ENCODE results near the gene FURIN. TPM values are rescaled to one million over a fixed set of nuclear protein-coding genes. Genes with fewer than 3 reads are reported as not detected.

The FURIN gene
- total RNA-seq, 1 donor from 2014 or later: 8.3 TPM

- Mint-ChIP-seq H3K27ac (no peak overlapping the region), H3K9me3 (peaks cover 6% of the 10 kb centered on the region), H3K36me3 (no peaks in the 10 kb centered on the region), H3K27me3 (ENCODE audit: insufficient read depth, low read depth) (peaks cover 16% of the 10 kb centered on the region), H3K4me3 (no peak overlapping the region), H3K4me1 (peaks cover 31% of the 10 kb centered on the region)
- H3K27ac ChIP-seq: no peak overlapping the region
- no peaks in the 10 kb centered on the region for H3F3A ChIP-seq (ENCODE audit: low read depth)
- H3K9ac ChIP-seq: no peak overlapping the region
- no peaks in the 10 kb centered on the region for H3K9me3 ChIP-seq (ENCODE audit: low read depth)
- no peak overlapping the region for H3K4me3 ChIP-seq
- no peaks in the 10 kb centered on the region for H3K36me3 ChIP-seq
- no peaks in the 10 kb centered on the region for H3K79me2 ChIP-seq (ENCODE audit: low read depth)
- no peak overlapping the region for H2AFZ ChIP-seq (replicated peaks)
- H3K4me2 ChIP-seq: no peak overlapping the region
- no peaks in the 10 kb centered on the region for H4K20me1 ChIP-seq (ENCODE audit: low read depth)
- no peak for DNase-seq (ENCODE audit: low spot score)
- no peaks in the 10 kb centered on the region for H3K4me1 ChIP-seq
- TF ChIP-seq EZH2phosphoT487 (IDR thresholded peaks at IDR 0.05) (no peak), CTCF (IDR thresholded peaks at IDR 0.05) (no peak)
- no peaks in the 10 kb centered on the region for H3K27me3 ChIP-seq
These were observed 41.4 kb upstream of the FURIN start for GRCh38 chr15:90826886-90827435.

- no peak for DNase-seq (ENCODE audit: low spot score)
- Mint-ChIP-seq H3K36me3 (no peaks in the 10 kb centered on the region), H3K27ac (no peak overlapping the region), H3K4me3 (no peak overlapping the region), H3K4me1 (peaks cover 24% of the 10 kb centered on the region), H3K27me3 (ENCODE audit: insufficient read depth, low read depth) (peaks cover 16% of the 10 kb centered on the region), H3K9me3 (peaks cover 6% of the 10 kb centered on the region)
- H3K4me1 ChIP-seq: no peaks in the 10 kb centered on the region
- no peaks in the 10 kb centered on the region for H4K20me1 ChIP-seq (ENCODE audit: low read depth)
- no peaks in the 10 kb centered on the region for H3K9me3 ChIP-seq (ENCODE audit: low read depth)
- no peaks in the 10 kb centered on the region for H3K27me3 ChIP-seq
- H3K27ac ChIP-seq: no peak overlapping the region
- no peak overlapping the region for H3K9ac ChIP-seq
- H3K4me2 ChIP-seq: no peak overlapping the region
- no peak overlapping the region for H2AFZ ChIP-seq (replicated peaks)
- H3F3A ChIP-seq (ENCODE audit: low read depth): no peaks in the 10 kb centered on the region
- H3K4me3 ChIP-seq: no peak overlapping the region
- TF ChIP-seq EZH2phosphoT487 (IDR thresholded peaks at IDR 0.05) (no peak), EZH2 (IDR thresholded peaks at IDR 0.05) (no peak), CTCF (IDR thresholded peaks at IDR 0.05) (no peak)
- H3K79me2 ChIP-seq (ENCODE audit: low read depth): no peaks in the 10 kb centered on the region
- H3K36me3 ChIP-seq: no peaks in the 10 kb centered on the region
These were observed 40.3 kb upstream of the FURIN start for GRCh38 chr15:90828111-90828510.

GRCh38 chr15:90829126-90829525 lies 39.3 kb upstream of the FURIN start:
- Mint-ChIP-seq H3K9me3 (peaks cover 6% of the 10 kb centered on the region), H3K4me3 (no peak overlapping the region), H3K36me3 (no peaks in the 10 kb centered on the region), H3K27me3 (ENCODE audit: insufficient read depth, low read depth) (peaks cover 14% of the 10 kb centered on the region), H3K4me1 (peaks cover 19% of the 10 kb centered on the region), H3K27ac (no peak overlapping the region)
- no peak overlapping the region for H2AFZ ChIP-seq (replicated peaks)
- H4K20me1 ChIP-seq (ENCODE audit: low read depth): no peaks in the 10 kb centered on the region
- no peaks in the 10 kb centered on the region for H3F3A ChIP-seq (ENCODE audit: low read depth)
- H3K9me3 ChIP-seq (ENCODE audit: low read depth): no peaks in the 10 kb centered on the region
- H3K79me2 ChIP-seq (ENCODE audit: low read depth): no peaks in the 10 kb centered on the region
- H3K27ac ChIP-seq: no peak overlapping the region
- H3K36me3 ChIP-seq: no peaks in the 10 kb centered on the region
- H3K4me1 ChIP-seq: no peaks in the 10 kb centered on the region
- no peak overlapping the region for H3K4me3 ChIP-seq
- no peaks in the 10 kb centered on the region for H3K27me3 ChIP-seq
- H3K4me2 ChIP-seq: no peak overlapping the region
- H3K9ac ChIP-seq: no peak overlapping the region
- no peak for DNase-seq (ENCODE audit: low spot score)
- TF ChIP-seq CTCF (IDR thresholded peaks at IDR 0.05) (no peak), EZH2 (IDR thresholded peaks at IDR 0.05) (no peak), EZH2phosphoT487 (IDR thresholded peaks at IDR 0.05) (no peak)
